ENCODE data around the gene NUDCD3. TPM values are rescaled to one million over a fixed set of nuclear protein-coding genes. Genes with fewer than 3 reads are reported as not detected.
A peak's percentile ranks its signal among the peaks of the same experiment; 100 is the strongest.

Gene NUDCD3
- 59.5 TPM for total RNA-seq

DNA sequence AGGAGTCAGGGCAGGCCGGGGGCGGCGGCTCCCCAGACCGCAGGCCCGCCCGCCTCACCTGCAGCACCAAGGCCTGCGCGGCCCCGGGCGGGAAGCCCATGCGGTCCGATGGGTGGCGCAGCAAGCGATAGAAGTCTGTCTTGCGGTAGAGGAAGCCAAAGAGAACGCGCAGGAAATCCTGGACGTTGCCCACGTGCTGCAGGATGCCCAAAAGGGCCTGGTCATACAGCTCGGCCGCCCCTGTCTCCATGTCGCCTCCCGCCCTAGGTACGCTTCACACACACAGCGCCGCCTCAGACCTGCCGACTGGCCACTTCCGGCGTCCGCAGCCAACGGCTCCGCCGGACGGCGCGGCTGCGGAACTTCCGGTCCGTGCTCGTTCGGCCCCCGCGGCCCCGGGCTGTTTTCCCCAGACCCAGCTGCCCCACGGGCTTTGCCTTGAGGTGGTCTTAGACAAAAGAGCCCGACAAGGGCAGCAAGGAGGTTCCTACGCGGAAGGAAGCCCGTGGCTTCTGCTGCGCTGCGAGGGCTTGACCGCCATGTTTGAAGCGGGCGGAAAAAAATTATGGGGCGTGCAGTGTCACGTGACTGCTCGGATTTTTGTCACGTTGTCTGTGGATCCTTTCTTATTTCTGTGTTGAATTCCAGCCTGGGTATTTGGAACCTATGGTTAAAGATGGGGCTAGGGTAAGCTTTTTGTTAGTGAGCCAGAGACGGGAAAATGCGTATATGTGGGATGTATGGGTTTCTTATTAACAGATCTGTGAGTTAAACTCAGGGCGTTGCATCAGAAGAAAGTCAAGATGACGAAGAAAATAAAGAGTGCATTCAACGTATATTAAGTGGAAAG, at the start of gene NUDCD3:
TSS of gene NUDCD3 (minus strand) at position 308 of the 850 bp plus-strand sequence. CDS start at position 250, 58 bp downstream.
- H3K9me3 ChIP-seq (ENCODE audit: control insufficient read depth in 3 of 3, low read length in 3 of 3): no peaks in the 10 kb centered on the region
- H3K9ac ChIP-seq (ENCODE audit: low read depth in 1 of 3, low read length in 3 of 3): peak within 1 kb of the TSS; percentile 89 to 94 (median 93)
- peaks cover 22 to 40% (median 35%) of the 10 kb centered on the region in 3 donors for H3K4me1 ChIP-seq (ENCODE audit: control insufficient read depth in 3 of 3, insufficient read depth in 3 of 3, low read length in 3 of 3)
- no peaks in the 10 kb centered on the region for H3K27me3 ChIP-seq (ENCODE audit: control insufficient read depth in 3 of 3, insufficient read depth in 3 of 3, low read length in 3 of 3)
- H3K36me3 ChIP-seq (ENCODE audit: control insufficient read depth in 3 of 3, insufficient read depth in 3 of 3, low read length in 3 of 3): no peaks in the 10 kb centered on the region
- peak within 1 kb of the TSS; percentile 97 for H3K27ac ChIP-seq (ENCODE audit: low read depth, low read length)
- peak within 1 kb of the TSS; percentile 94 to 96 (median 95) for H3K4me3 ChIP-seq (ENCODE audit: low read length in 3 of 3)

DNA sequence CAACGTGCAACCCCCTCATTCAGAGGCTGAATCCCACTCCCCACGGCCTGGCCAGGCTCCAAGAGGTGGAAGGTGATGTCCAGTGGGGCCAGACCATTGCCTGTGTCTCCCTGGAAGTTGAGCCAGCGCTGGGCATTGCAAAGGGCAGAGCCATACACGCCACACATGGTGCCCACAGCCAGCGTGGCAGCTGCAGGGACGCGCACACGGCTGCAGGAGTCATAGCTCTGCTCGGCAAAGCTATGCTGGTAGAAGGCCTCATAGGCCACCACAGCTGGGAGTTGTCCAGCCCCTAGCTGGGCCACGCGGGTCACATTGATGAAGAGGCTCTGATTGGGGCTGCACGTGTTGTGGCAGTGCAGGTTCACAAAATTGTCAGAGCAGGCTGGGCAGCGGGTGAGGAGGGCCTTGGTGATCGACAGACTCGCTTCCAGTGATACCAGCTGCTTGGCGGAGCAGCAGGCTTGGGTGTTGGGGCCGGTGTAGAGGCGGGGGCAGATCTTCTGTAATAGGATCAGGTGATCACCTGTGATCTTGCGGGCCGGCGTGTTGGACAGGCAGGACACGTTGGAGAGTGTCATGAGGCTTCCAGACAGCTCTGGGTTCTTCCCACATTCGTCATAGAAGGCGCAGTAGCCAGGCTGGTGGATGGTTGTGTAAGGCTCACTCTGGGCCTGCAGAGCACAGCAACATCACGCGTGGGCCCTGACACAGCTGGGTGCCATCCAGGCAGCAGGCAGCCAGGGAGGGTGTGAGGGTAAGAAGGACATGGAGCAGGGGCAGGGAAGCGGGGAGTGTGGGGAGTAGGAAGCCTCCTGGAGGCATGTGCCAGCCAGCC, 49.4 kb upstream of the NUDCD3 start:
- no peak overlapping the region for H3K4me3 ChIP-seq (ENCODE audit: low read length in 3 of 3)
- H3K27me3 ChIP-seq (ENCODE audit: control insufficient read depth in 3 of 3, insufficient read depth in 3 of 3, low read length in 3 of 3): no peaks in the 10 kb centered on the region
- no peak overlapping the region for H3K27ac ChIP-seq (ENCODE audit: low read depth, low read length)
- no peaks in the 10 kb centered on the region for H3K9me3 ChIP-seq (ENCODE audit: control insufficient read depth in 3 of 3, low read length in 3 of 3)
- H3K36me3 ChIP-seq (ENCODE audit: control insufficient read depth in 3 of 3, insufficient read depth in 3 of 3, low read length in 3 of 3): no peaks in the 10 kb centered on the region
- no peak overlapping the region for H3K9ac ChIP-seq (ENCODE audit: low read depth in 1 of 3, low read length in 3 of 3)
- no peaks in the 10 kb centered on the region for H3K4me1 ChIP-seq (ENCODE audit: control insufficient read depth in 3 of 3, insufficient read depth in 3 of 3, low read length in 3 of 3)

DNA sequence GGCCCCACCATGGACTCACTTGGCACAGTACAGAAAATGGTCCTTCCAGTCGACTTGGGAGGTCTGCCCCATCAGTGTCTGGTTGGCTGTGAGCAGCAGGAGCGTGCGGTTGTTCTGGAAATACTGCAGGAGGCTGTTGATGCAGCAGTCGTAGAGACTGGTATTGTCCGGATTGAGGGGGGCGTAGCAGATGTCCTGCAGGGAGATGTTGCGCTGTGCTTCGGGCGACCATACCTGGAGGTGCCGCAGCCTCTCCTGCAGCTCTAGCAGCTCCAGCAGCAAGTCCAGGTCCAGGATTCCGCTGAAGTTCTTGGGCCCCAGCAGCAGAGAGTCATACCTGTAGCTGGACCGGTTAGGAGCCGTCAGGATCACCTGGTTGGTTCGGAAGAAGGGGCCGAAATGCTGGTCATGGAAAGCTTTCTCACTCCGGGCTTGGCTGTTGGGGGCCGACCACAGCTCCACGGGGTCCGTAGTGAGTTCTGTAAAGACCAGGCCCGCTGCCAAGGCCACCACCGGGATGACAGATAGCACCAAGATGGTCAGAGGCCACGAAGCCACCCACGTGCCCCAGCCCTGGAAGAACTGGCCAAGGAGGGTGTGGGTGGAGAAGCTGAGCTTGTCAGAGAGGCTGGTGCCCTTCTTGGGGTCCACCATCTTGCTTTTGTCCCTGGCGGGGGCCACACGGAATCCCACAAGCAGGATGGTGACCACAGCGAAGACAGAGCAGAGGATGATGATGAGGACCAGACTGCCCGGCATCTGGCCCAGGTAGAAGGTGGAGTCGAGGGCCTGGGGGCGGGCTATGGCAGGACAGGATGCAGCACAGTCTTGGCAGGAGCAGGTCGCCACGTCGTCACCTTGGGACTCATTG, 48.6 kb upstream of the NUDCD3 start:
- Histone ChIP-seq H3K9me3 (ENCODE audit: control insufficient read depth in 3 of 3, low read length in 3 of 3) (no peaks in the 10 kb centered on the region), H3K36me3 (ENCODE audit: control insufficient read depth in 3 of 3, insufficient read depth in 3 of 3, low read length in 3 of 3) (no peaks in the 10 kb centered on the region), H3K4me3 (ENCODE audit: low read length in 3 of 3) (no peak overlapping the region), H3K9ac (ENCODE audit: low read depth in 1 of 3, low read length in 3 of 3) (no peak overlapping the region), H3K27ac (ENCODE audit: low read depth, low read length) (no peak overlapping the region), H3K4me1 (ENCODE audit: control insufficient read depth in 3 of 3, insufficient read depth in 3 of 3, low read length in 3 of 3) (no peaks in the 10 kb centered on the region), H3K27me3 (ENCODE audit: control insufficient read depth in 3 of 3, insufficient read depth in 3 of 3, low read length in 3 of 3) (no peaks in the 10 kb centered on the region)

DNA sequence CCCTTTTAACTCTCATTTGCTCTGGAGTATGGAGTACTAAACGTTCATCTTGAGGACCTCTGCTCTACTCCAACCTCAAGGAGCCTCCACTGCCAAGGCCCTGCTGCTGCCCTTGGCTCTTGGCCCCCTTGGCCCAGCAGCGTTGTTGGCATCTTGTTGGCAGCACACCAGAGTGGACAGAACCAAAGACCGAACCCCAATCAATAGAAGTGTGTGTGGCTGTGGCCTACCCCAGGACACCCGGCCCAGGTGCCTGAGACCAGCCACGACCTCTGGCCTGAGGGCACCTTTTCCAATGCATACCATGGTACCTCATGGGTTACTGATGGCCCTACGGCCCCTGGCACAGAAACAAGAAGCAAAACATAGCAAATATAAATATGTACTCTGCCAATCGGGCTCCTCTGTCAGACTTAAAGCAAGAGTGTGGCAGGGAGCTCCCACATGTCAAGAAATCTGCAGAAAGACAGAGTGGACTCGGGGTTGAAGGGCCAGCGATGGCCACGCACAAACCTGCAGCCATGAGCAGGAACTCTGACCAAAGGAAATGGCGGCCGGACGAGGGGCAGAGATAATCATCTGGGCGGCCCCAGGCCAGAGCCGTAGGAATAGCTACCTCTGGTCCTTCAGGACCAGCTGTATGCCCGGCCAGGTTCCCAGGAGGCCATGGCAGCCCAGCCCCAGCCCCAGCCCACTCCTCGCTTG, 47.8 kb upstream of the NUDCD3 start:
- Histone ChIP-seq H3K36me3 (ENCODE audit: control insufficient read depth in 3 of 3, insufficient read depth in 3 of 3, low read length in 3 of 3) (no peaks in the 10 kb centered on the region), H3K4me1 (ENCODE audit: control insufficient read depth in 3 of 3, insufficient read depth in 3 of 3, low read length in 3 of 3) (no peaks in the 10 kb centered on the region), H3K27me3 (ENCODE audit: control insufficient read depth in 3 of 3, insufficient read depth in 3 of 3, low read length in 3 of 3) (no peaks in the 10 kb centered on the region), H3K4me3 (ENCODE audit: low read length in 3 of 3) (no peak overlapping the region), H3K27ac (ENCODE audit: low read depth, low read length) (no peak overlapping the region), H3K9me3 (ENCODE audit: control insufficient read depth in 3 of 3, low read length in 3 of 3) (no peaks in the 10 kb centered on the region), H3K9ac (ENCODE audit: low read depth in 1 of 3, low read length in 3 of 3) (no peak overlapping the region)

DNA sequence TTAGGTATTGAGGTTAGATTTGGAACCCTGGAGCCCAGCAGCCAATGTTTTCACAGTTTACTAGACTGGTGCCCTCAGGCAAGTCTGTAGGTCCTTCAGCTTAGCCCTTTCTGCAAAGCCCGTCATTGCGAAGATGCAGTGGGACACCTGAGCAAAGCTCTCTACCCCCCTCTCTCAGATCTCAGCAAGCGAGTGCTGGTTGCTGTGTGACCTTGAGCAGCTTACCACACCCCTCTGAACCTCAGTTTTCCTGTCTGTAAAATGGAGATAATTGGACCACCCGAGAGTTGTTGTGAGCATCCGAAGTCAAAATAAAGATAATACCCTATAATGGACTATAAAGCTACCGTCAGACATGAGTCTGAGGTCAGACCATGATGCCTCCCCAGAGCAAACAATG, 47.0 kb upstream of the NUDCD3 start:
- H3K9me3 ChIP-seq (ENCODE audit: control insufficient read depth in 3 of 3, low read length in 3 of 3): no peaks in the 10 kb centered on the region
- H3K27ac ChIP-seq (ENCODE audit: low read depth, low read length): no peak overlapping the region
- H3K36me3 ChIP-seq (ENCODE audit: control insufficient read depth in 3 of 3, insufficient read depth in 3 of 3, low read length in 3 of 3): no peaks in the 10 kb centered on the region
- H3K27me3 ChIP-seq (ENCODE audit: control insufficient read depth in 3 of 3, insufficient read depth in 3 of 3, low read length in 3 of 3): no peaks in the 10 kb centered on the region
- no peak overlapping the region for H3K9ac ChIP-seq (ENCODE audit: low read depth in 1 of 3, low read length in 3 of 3)
- no peaks in the 10 kb centered on the region for H3K4me1 ChIP-seq (ENCODE audit: control insufficient read depth in 3 of 3, insufficient read depth in 3 of 3, low read length in 3 of 3)
- H3K4me3 ChIP-seq (ENCODE audit: low read length in 3 of 3): no peak overlapping the region

DNA sequence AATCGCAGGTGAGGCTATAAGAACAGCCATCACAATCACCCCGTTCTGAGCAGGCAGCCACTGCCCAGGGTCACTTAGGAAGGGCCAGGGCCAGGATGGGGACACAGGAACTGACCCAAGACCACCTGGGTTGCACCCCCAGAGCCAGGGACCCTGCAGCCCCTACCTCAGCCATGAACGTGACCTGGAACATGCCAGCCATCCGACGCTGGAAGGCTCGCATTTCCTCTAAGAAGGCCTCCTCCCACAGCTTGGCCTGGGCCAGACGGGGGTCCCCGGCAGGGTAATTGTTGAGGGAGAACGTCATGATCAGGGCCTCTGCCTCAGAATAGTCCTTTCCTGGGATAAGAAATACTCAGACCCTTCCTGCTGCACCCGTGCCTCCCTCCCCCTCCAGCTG, 45.6 kb upstream of the NUDCD3 start:
- H3K4me1 ChIP-seq (ENCODE audit: control insufficient read depth in 3 of 3, insufficient read depth in 3 of 3, low read length in 3 of 3): no peaks in the 10 kb centered on the region
- H3K9ac ChIP-seq (ENCODE audit: low read depth in 1 of 3, low read length in 3 of 3): no peak overlapping the region
- H3K9me3 ChIP-seq (ENCODE audit: control insufficient read depth in 3 of 3, low read length in 3 of 3): no peaks in the 10 kb centered on the region
- no peak overlapping the region for H3K4me3 ChIP-seq (ENCODE audit: low read length in 3 of 3)
- H3K36me3 ChIP-seq (ENCODE audit: control insufficient read depth in 3 of 3, insufficient read depth in 3 of 3, low read length in 3 of 3): no peaks in the 10 kb centered on the region
- no peak overlapping the region for H3K27ac ChIP-seq (ENCODE audit: low read depth, low read length)
- H3K27me3 ChIP-seq (ENCODE audit: control insufficient read depth in 3 of 3, insufficient read depth in 3 of 3, low read length in 3 of 3): no peaks in the 10 kb centered on the region

DNA sequence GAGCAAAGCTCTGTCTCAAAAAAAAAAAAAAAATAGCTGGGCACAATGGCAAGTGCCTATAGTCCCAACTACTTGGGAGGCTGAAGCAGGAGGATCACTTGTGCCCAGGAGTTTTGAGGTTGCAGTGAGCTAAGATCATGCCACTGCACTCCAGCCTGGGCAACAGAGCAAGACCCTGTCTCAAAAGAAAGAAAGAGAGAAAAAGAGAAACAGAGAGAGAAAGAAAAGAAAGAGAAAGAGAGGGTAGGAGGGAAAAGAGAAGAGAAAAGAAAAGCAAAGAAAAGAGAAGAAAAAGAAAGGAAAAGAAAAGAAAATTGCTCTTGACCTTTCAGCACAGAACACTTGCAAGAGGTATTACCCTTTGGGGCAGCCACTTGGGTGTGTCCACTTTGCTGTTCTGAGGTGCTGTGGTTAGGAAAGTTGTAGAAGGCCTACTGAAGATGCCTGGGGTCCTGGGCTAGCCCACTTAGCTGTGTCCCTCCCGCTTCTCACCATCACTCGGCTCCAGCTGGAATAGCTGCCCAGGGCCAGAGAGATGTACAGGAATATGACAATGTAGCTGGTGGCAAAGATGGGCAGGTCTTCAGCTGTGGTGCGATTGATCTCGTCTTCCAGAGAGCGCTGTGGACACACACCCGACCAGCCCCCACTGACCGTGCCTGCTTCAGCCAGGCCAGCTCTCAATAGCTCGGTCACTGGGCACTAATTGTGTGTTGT, 45.0 kb upstream of the NUDCD3 start:
- H3K27ac ChIP-seq (ENCODE audit: low read depth, low read length): no peak overlapping the region
- no peak overlapping the region for H3K4me3 ChIP-seq (ENCODE audit: low read length in 3 of 3)
- no peaks in the 10 kb centered on the region for H3K9me3 ChIP-seq (ENCODE audit: control insufficient read depth in 3 of 3, low read length in 3 of 3)
- no peaks in the 10 kb centered on the region for H3K27me3 ChIP-seq (ENCODE audit: control insufficient read depth in 3 of 3, insufficient read depth in 3 of 3, low read length in 3 of 3)
- H3K36me3 ChIP-seq (ENCODE audit: control insufficient read depth in 3 of 3, insufficient read depth in 3 of 3, low read length in 3 of 3): no peaks in the 10 kb centered on the region
- H3K4me1 ChIP-seq (ENCODE audit: control insufficient read depth in 3 of 3, insufficient read depth in 3 of 3, low read length in 3 of 3): no peaks in the 10 kb centered on the region
- H3K9ac ChIP-seq (ENCODE audit: low read depth in 1 of 3, low read length in 3 of 3): no peak overlapping the region

DNA sequence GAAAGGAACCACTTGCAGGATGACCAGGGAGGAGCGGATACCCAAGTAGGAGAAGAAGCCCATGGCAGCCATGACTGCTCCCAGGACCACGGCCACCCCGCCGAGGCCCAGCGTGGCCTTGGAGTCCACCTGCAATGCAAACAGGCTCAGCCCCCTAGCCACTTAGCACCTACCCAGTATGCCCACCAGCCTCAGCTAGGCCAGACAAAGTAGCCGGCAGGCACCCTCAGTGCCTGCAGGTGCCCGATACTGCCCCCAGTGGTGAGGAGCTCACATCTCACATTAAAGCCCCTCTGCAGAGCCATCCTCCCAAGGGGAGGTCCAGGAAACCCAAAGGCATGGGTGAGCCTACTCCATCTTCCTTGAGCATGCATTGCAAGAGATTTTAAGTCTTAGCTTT, 44.0 kb upstream of the NUDCD3 start:
- Histone ChIP-seq H3K27ac (ENCODE audit: low read depth, low read length) (no peak overlapping the region), H3K9me3 (ENCODE audit: control insufficient read depth in 3 of 3, low read length in 3 of 3) (no peaks in the 10 kb centered on the region), H3K36me3 (ENCODE audit: control insufficient read depth in 3 of 3, insufficient read depth in 3 of 3, low read length in 3 of 3) (no peaks in the 10 kb centered on the region), H3K4me3 (ENCODE audit: low read length in 3 of 3) (no peak overlapping the region), H3K9ac (ENCODE audit: low read depth in 1 of 3, low read length in 3 of 3) (no peak overlapping the region), H3K4me1 (ENCODE audit: control insufficient read depth in 3 of 3, insufficient read depth in 3 of 3, low read length in 3 of 3) (no peaks in the 10 kb centered on the region), H3K27me3 (ENCODE audit: control insufficient read depth in 3 of 3, insufficient read depth in 3 of 3, low read length in 3 of 3) (no peaks in the 10 kb centered on the region)

DNA sequence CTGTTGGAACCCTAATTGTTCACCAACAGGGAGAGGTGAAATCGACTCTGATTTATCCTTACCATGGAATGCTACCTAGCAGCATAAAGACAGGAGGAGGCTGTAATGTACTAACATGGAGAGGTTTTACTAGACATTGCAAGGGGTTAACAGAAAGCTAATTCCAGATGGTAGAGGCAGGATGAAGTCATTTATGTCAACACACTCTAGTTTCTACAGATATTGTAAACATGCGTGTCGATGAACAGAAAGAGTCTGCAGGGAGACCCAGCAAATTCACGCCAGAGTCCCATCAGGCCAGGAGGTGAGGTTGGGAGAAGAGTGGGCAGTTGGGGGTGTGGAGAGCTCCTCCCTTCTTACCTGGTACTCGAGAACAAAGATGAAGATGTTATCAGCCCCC, 43.6 kb upstream of the NUDCD3 start:
- Histone ChIP-seq H3K27ac (ENCODE audit: low read depth, low read length) (no peak overlapping the region), H3K4me1 (ENCODE audit: control insufficient read depth in 3 of 3, insufficient read depth in 3 of 3, low read length in 3 of 3) (no peaks in the 10 kb centered on the region), H3K9ac (ENCODE audit: low read depth in 1 of 3, low read length in 3 of 3) (no peak overlapping the region), H3K36me3 (ENCODE audit: control insufficient read depth in 3 of 3, insufficient read depth in 3 of 3, low read length in 3 of 3) (no peaks in the 10 kb centered on the region), H3K9me3 (ENCODE audit: control insufficient read depth in 3 of 3, low read length in 3 of 3) (no peaks in the 10 kb centered on the region), H3K27me3 (ENCODE audit: control insufficient read depth in 3 of 3, insufficient read depth in 3 of 3, low read length in 3 of 3) (no peaks in the 10 kb centered on the region), H3K4me3 (ENCODE audit: low read length in 3 of 3) (no peak overlapping the region)

Measured in skeletal muscle tissue (tissue), 4 donors.